Ecto neural progenitor cell (in vitro differentiated cells): Measurements from ENCODE around the gene RPP14.
"Not testable (repeated sequence)": the region's sequence is repeated elsewhere in the genome, so short reads cannot be mapped to it uniquely, and the experiment has no call there.

ENCODE experiments used
- DNase-seq: peaks from one replicate; pipeline ENCODE4 v3.0.0-alpha.2; 2018; ENCODE audit warnings: low spot score

RPP14 gene

GRCh38 chr3:58305882-58306711 is at the start of gene RPP14, which contains the start of gene HTD2:
Gene RPP14, plus strand, starts transcription at chr3:58306245. Its CDS starts 4,085 bp downstream, at chr3:58310330.
Gene HTD2, plus strand, starts transcription at chr3:58306520. Its CDS starts 11,094 bp downstream, at chr3:58317614.
- DNase-seq = peak; percentile 98

DNA sequence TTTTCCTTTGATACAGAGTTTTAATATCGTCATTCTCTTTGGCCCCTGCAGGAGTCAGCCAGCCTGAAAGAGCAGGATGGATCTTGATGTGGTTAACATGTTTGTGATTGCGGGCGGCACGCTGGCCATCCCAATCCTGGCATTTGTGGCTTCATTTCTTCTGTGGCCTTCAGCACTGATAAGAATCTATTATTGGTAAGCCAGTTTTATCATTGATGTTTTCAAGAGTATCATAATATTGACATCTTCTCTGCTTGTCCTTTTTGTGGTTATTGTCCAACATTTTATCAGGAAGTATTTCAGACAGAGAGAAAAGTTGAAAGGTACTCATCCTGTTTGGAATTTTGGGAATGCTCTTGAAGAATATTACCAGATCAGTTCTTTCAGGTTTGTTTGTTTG is 49.5 kb upstream of the RPP14 start:
- no peak for DNase-seq

GRCh38 chr3:58258392-58259055 is 47.5 kb upstream of the RPP14 start:
- DNase-seq = no peak

- DNase-seq = no peak
These were observed 45.7 kb upstream of the RPP14 start for GRCh38 chr3:58260261-58260731.

GRCh38 chr3:58260733-58261132 is 45.3 kb upstream of the RPP14 start:
- DNase-seq = no peak

DNA sequence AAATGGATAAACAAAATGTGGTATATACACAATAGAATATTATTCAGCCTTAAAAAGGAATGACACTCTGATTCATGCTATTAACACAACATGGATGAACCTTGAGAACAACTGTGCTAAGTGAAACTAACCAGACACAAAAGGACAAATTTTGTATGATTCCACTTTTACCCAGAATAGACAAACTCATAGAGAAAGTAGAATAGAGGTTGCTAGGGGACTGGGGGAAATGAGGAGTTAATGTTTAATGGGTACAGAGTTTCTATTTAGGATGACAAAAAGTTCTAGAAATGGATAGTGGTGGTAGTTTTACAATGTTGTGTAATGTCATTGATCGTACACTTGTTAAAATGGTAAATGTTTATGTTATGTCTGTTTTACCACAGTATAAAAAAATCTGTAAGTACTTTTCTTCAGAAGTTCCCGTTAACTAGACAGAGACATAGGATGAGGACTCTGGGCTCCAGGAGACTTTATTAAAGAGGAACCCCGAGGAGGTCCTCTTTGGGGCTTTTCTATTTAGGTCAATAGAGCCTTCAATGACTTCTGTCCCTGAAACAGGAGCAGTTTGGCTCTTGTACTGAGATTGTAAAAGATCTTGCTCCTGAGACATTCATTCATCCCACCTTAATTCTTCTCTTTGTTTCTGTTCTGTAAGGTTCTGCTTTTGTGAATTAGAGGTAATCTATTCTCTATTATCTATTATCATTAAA is 43.9 kb upstream of the RPP14 start:
- no peak for DNase-seq

DNA sequence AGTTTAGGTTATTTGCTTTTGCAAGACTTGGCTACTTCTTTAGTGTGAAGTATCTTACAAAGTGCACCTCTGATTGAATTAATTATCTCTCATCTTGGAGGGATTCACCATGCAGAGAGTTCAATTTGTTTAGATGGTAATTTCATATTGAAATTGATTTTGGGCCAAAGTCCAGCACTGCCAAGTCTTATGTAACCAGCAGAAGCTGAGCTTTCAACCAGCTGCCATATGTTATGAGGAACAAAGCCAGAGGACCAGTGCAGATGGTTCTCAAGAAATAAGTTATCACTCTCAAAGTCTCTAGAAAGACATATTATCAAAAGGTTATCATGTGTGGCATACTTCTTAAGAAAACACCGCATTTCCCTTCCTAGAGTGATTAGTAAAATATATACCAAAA is 39.5 kb upstream of the RPP14 start:
- no peak for DNase-seq

GRCh38 chr3:58267543-58267942 is 38.5 kb upstream of the RPP14 start:
- not testable (repeated sequence) for DNase-seq

DNA sequence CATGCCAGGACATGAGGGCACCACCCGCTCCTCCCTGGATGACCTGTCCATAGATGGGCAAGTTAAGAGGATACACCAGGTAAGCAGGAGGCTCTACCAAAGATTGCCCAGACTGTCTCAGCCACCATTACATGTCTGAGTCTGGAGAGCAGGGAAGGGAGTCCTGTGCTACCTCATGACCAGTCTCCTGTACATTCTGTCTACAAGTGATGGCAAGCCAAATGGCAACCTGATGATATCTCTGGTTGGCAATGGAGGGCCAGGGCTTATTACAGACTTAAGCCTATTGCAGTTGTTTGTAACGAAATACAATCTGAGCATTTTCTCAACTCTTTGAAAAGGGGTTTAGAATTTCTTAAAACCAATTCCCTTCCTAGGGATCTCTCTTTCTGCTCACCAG is 36.7 kb upstream of the RPP14 start:
- no peak for DNase-seq

DNA sequence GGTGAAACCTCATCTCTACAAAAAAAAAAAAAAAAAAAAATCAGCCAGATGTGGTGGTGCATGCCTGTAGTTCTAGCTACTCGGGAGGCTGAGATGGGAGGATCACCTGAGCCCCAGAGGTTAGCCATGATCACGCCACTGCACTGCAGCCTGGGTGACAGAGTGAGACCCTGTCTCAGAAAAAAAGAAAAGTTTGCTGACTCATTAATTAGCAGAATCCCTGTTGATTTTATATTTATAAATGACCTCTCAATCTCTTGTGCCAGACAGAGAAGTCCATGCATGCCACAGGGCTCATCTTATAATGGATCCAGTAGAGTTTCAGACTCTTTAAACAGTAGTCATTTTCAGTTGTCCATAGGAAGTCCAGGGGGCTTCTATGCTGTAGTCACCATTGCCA is 35.6 kb upstream of the RPP14 start:
- DNase-seq = no peak

DNA sequence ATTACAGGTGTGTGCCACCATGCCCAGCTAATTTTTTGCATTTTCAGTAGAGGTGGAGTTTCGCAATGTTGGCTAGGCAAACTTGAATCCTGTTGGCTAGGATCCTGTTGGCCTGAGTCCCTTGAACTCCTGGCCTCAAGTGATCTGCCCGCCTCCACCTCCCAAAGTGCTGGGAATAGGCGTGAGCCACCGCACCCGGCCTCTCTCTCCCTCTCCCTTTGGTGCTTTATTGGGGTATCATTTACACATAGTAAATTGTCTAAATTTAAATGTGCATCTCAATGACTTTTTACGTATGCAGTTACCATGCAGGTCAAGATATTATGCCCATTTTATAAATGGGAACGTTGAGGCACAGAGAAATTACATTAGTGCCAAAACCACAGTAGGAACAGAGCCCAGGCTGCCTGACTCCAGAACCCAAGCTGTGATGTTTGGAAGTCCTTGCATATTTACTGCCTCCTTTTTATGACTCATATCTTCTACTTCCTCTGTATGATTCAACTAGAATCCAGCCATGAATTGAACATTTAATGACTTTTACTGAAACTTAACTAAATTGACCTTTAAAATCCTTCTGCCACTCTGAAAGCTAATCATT is 34.0 kb upstream of the RPP14 start:
- no peak for DNase-seq

DNA sequence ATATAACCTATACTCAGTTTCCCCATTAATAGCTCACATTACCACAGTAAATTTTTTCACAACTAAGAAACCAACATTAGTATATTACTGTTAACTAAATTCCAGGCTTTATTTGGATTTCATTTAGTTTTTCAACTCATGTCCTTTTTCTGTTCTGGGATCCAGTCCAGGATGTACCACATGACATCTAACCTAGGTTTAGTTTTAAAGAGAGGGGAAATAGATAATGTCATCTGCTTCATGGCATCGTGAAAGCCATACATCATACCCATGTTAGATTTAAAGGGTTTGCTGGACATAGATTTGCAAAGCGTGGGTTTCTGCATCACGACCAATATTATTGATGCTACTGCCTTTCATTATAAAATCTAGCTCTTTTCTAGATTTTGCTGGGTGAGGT is 33.2 kb upstream of the RPP14 start:
- DNase-seq = no peak

DNA sequence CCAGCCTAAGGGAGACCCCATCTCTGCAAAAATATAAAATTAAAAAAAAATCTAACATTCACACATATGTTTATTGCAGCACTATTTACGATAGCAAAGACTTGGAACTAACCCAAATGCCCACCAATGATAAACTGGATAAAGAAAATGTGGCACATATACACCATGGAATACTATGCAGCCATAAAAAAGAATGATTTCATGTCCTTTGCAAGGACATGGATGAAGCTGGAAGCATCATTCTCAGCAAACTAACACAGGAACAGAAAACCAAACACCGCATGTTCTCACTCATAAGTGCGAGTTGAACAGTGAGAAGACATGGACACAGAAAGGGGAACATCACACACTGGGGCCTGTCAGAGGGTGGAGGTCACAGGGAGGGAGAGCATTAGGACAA is 32.7 kb upstream of the RPP14 start:
- DNase-seq = not testable (repeated sequence)

GRCh38 chr3:58274027-58274614 is 31.9 kb upstream of the RPP14 start:
- no peak for DNase-seq

DNA sequence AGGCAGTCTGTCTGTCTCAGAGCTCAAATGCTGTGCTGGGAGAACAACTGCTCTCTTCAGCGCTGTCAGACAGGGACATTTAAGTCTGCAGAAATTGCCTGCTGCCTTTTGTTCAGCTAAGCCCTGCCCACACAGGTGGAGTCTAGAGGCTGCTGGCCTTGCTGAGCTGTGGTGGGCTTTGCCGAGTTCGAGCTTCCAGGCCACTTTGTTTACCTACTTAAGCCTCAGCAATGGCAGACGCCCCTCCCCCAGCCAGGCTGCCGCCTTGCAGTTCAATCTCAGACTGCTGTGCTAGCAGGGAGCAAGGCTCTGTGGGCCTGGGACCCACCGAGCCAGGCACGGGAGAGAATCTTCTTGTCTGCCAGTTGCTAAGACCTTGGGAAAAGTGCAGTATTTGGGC is 25.0 kb upstream of the RPP14 start:
- no peak for DNase-seq

- DNase-seq = no peak
These were observed 20.7 kb upstream of the RPP14 start for GRCh38 chr3:58285334-58285733.

DNA sequence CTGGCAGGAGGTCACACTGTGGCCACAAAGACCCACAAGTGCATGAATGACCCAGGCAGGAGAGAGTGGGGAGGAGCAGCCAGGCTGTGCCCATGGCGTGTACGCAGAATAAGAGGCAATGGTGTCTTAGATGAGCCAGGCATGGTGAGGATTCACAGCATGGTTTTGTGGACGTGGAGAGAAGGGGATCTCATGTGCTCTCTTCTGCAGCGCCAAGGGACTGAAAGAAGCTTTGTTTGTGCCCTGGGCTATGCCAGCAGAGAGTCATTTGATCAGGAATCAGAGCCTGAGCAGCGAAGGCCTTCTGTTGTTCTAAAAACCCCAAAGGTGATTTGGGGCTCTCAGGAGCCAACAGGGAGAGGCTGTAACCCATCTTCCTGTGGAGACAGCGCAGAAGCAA is 18.7 kb upstream of the RPP14 start:
- DNase-seq = no peak

DNA sequence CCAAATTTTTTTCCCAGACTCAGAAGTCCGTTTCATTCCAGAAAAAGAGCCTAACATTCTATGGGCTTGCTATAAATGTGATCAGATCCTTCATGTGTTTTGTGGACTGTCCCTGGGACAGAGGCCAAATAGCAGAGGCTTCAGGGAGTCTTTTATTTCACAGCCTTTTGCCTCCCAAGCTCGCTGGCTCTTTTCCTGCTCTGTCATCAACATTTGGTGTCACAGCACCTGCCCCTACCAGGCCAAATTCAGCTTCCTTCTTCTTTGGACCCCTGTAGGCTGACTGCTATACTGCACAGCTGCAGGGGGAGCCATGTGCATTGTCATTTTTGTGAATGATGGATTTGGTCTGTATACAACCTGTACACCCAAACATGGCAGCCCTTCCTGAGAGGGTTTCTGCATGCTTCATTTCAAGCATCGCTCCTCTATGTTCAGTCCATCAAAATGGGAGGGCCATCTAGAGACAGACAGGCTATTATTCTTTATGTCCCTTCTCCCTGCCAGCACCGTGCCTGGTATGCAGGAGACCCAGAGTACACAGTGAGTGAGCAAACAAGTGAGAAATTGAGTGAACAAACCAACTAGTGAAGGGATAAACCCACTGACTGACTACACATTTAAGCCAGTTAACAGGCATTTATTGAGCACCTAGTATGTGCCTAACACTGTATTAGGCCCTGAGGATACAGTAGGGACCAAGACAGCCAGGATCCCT is 17.9 kb upstream of the RPP14 start:
- DNase-seq = no peak

DNA sequence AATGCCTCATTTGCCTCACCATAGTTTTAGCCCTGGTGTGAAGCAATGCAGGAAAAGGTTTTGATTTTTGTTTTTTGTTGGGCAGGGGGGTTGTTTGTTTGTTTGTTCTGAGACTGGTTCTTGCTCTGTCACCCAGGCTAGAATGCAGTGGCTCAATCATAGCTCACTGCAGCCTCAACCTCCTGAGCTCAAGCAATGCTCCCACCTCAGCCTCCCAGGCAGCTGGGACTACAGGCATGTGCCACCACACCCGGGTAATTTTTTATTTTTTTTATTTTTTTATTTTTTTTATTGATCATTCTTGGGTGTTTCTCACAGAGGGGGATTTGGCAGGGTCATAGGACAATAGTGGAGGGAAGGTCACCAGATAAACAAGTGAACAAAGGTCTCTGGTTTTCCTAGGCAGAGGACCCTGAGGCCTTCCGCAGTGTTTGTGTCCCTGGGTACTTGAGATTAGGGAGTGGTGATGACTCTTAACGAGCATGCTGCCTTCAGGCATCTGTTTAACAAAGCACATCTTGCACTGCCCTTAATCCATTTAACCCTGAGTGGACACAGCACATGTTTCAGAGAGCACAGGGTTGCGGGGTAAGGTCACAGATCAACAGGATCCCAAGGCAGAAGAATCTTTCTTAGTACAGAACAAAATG is 17.0 kb upstream of the RPP14 start:
- not testable (repeated sequence) for DNase-seq

DNA sequence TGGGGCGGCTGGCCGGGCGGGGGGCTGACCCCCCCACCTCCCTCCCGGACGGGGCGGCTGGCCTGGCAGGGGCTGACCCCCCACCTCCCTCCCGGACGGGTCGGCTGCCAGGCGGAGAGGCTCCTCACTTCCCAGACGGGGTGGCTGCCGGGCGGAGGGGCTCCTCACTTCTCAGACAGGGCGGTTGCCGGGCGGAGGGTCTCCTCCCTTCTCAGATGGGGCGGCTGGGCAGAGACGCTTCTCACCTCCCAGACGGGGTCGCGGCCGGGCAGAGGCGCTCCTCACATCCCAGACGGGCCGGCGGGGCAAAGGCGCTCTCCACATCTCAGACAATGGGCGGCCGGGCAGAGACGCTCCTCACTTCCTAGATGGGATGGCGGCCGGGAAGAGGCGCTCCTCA is 15.6 kb upstream of the RPP14 start:
- not testable (repeated sequence) for DNase-seq
